Right renal cortex interstitium (tissue), 3 donors: Measurements from ENCODE around the gene EEF2KMT. TPM values are rescaled to one million over a fixed set of nuclear protein-coding genes. Genes with fewer than 3 reads are reported as not detected.
"Not testable (repeated sequence)": the region's sequence is repeated elsewhere in the genome, so short reads cannot be mapped to it uniquely, and the experiment has no call there.

Source experiments
- DNase-seq, 3 donors: peaks; one replicate each; pipeline ENCODE4 v3.0.0-alpha.2; 2013; ENCODE audit warnings: low read depth in 3 of 3, low spot score in 2 of 3
- polyA plus RNA-seq, 3 donors: library from polyadenylated mRNA; unstranded; fragments of 120-200 nt; gene quantifications; one replicate each; pipeline ENCODE4 v1.2.1, GENCODE V29; 2013; ENCODE audit not compliant: insufficient read length in 3 of 3

The EEF2KMT gene
- polyA plus RNA-seq, 3 donors, result 10.8 to 13.1 (median 12.6) TPM

- DNase-seq, result not testable (repeated sequence)
Observed at GRCh38 chr16:5096437-5097060, 1.0 kb downstream of the EEF2KMT start.

GRCh38 chr16:5095145-5095830, 2.3 kb downstream of the EEF2KMT start:
- not testable (repeated sequence) for DNase-seq

DNA sequence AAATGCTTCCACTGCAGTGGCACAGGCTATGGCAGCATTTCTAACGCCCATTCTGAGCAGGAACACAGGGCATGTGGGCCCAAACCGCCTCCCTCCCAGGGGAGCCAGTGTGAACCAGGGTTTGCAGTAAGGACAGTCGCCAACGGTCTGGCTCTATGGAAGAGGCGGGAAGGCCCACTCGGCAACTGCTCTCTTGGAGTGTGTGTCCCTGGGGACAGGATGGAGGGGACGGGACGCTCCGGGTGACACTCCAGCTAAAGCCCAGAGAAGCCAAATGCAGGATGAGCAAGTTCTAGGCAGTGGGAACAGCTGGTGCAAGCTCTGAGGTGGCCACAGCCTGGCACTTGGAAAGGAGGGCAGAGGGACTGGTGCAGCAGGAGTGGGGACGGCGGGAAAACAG, 3.8 kb downstream of the EEF2KMT start:
- not testable (repeated sequence) for DNase-seq

DNA sequence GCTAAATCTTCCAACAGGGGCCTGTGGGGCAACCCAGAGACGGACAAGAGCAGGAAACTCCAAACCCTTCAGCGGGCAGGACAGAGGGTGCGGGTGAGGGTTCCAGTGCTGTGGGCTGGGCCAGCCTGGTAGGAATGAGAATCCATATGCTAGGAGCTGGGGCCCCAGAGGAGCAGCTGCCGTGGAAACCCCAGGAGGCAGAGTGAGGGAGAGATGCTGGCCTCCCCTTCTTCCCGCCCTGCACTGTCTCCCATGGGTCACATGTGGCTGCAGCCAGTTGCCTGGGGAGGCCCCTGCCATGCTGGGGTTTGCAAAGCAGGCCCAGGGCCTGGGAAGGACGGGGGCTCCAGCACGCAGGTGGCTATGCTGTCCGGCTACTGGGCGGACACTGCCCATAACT, 4.5 kb downstream of the EEF2KMT start:
- not testable (repeated sequence) for DNase-seq

DNA sequence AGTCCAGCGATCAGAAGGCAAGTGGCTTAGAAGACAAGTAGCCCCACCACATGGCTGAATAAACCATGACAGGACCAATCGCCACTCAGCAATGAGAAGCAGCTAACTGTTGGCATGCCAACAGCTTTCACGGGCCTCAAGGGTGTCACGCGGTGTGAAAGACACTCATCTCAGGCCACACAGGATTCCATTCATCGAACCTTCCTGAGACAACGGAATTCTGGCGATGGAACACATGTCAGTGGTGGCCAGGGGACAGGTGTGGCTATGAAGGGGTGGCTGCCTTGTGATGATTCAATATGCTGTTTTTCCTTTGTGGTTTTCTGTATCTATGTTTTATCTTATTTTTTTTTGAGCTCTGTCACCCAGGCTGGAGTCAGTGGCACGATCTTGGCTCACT, 7.0 kb downstream of the EEF2KMT start:
- not testable (repeated sequence) for DNase-seq

DNA sequence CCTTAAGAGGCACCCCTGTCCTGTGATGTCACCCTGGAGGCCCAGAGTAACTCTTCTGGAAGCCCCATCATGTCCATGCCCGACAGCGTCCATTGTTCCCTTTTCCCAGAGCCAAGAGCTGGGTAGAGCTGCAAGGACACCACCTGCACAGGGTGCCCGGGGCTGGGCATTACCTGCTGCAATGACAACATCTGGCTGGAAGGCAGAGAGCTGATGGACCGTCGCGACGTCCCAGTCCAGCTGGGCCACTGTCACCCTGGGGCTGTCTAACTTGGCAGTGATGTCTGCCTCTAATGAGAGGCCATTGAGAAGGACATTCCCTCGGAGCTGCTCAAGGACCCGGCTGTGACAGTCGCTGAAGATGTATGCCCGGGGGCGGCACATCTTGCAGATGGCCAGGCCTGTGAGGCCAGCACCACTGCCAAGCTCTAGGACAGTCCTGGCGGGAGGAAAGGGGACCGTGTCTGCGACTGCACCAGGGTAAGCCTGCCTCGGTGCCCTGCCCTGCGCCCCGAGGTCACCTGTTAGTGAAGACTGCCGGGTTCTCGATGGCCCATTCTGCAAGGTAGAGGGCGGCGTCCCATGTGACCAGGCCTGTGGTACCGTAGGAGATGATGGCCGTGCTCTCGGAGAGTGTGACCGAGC, 7.6 kb downstream of the EEF2KMT start:
- DNase-seq, result not testable (repeated sequence)

DNA sequence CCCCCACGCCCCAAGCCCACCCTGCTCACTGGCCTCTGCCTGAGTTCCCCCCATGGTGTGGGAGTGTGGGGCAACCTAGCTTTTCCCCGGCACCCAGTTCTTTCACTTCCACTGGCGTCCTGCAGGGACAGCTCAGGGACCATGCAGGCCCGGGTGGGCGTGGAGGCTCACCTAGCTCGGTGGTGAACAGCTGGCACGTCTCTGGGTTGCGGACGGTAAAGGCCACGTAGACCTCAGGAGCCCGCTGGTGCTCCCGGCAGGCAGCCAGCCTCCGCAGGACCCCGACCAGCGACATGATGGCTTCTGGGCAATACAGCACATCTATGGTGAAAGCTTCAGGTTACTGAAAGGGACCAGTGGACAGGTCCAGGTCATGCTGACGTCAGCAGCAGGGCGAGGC, 8.7 kb downstream of the EEF2KMT start:
- DNase-seq, result not testable (repeated sequence)

DNA sequence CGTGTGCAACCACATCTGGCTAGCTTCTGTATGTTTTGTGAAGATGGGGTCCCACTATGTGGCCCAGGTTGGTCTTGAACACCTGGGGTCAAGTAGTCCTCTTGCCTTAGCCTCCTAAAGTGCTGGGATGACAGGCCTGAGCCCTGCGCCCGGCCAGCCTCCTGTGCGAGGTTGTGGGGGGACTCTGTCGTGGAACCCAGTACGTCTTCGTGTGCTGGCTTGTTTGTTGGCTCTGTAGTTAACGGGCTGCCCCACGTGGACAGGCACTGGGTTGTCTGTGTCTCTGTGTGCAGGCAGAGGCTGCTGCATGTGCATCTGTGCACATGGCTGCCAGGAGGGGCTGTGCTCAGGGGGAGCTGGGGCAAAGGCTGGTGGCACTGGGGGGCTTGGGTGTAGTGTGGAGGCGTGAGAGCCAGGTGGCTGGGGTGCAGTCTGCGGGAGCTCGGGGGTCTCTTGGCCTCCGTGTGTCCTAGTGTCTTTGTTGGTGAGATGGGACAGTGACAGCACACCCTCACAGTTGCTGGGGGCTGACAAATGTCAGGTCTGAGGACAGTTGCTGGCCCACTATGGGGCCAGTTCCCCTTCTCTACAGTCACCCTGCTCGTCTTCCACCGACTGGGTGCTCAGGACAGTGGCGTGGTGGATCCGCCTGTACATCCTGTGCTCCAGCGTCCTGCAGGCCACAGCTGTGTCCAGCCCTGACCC, 9.4 kb downstream of the EEF2KMT start:
- not testable (repeated sequence) for DNase-seq

GRCh38 chr16:5085716-5086115, 11.9 kb downstream of the EEF2KMT start:
- not testable (repeated sequence) for DNase-seq

- DNase-seq, result not testable (repeated sequence)
Observed at GRCh38 chr16:5084802-5085201, 12.8 kb downstream of the EEF2KMT start.

GRCh38 chr16:5084099-5084731, 13.4 kb downstream of the EEF2KMT start:
- DNase-seq, result not testable (repeated sequence)

GRCh38 chr16:5083646-5084045, 13.9 kb downstream of the EEF2KMT start:
- DNase-seq, result not testable (repeated sequence)

GRCh38 chr16:5080996-5081395, 16.6 kb downstream of the EEF2KMT start:
- not testable (repeated sequence) for DNase-seq

DNA sequence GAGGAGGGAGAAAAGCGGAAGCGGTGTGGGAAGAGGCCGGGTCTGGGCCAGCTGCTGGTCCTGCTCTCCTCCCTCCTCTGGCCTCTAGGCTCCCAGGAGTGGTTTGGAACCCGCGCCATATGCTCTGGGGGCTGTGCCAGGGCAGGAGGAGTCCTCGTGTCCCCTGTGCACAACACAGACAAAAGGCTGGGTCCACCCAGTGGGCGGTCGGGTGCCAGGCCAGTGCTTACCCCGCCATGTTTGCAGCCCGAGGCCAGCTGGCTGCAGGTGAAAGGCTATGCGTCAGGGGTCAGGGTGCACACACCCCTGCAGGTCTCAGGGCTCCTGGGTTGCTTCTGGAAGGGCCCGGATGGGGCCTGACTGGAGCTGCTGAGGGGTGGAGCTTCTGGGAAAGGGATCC, 17.1 kb downstream of the EEF2KMT start:
- not testable (repeated sequence) for DNase-seq

- DNase-seq, result no peak
Observed at GRCh38 chr16:5078626-5079025, 19.0 kb downstream of the EEF2KMT start.

DNA sequence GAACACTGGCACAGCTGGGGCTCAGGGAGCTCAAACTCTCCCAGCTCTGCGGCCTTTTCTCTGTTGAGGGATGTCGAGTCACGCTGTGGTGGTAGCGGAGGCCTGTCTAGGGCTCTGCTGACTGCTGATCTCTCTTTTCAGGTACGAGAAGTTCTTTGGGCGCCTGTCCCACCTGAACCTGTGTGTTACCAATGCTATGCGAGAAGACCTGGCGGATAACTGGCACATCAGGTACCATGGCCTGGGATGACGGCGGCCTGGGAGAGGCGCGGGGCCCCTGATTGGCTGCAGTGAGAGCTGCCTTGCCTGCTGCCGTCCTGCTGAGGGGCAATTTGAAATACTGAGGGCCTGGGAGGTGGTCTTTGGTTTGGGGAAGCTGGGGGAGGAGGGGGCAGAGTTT, 20.3 kb downstream of the EEF2KMT start:
- no peak for DNase-seq

DNA sequence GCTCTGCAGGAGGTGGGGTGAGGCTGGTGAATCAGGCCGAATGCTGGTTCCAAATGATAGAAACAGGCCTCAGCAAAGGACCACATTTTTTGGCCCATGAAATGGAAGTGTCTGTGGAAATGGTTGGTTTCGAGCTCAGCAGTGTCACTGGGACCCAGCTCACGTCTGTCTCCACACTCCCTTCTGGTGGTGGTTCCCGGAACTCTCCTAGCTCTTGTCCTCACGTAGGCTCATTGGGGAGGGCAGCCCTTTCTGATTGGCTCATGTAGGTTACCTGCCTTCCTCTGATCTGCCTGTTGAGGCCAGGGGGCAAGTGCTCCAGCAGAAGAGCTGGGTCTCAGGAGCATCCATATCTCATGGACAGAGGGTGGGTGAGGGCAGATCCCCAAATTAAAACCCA, 22.0 kb downstream of the EEF2KMT start:
- DNase-seq, result no peak

- not testable (repeated sequence) for DNase-seq
Observed at GRCh38 chr16:5073771-5074170, 23.8 kb downstream of the EEF2KMT start.

DNA sequence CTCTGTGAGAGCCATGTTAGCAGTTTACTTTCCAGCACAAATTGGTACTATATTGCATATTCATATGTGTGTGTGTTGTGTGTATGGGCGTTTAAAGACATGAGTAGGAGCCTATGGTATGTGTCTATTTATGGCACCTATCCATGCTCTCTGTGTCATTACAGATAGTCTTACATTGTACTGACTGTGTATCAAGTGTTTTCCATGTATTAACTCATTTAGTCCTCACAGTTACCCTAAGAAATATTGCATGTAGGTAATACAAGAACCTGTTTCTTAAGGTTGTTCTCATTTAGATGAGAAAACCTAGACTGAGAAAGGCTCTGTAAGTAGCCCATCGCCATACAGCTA, 24.3 kb downstream of the EEF2KMT start:
- DNase-seq, result no peak

GRCh38 chr16:5072334-5073278, 25.0 kb downstream of the EEF2KMT start:
- no peak for DNase-seq
